Measurements from ENCODE around the gene ITGA2B. TPM values are rescaled to one million over a fixed set of nuclear protein-coding genes. Genes with fewer than 3 reads are reported as not detected.

Gene ITGA2B
- total and polyA plus RNA-seq, 10 of the 15 experiments (the other 5 are each of a cell fraction or from before 2014, with no cell fraction given): 0.04 to 0.51 (median 0.21) TPM; not detected in 1

DNA sequence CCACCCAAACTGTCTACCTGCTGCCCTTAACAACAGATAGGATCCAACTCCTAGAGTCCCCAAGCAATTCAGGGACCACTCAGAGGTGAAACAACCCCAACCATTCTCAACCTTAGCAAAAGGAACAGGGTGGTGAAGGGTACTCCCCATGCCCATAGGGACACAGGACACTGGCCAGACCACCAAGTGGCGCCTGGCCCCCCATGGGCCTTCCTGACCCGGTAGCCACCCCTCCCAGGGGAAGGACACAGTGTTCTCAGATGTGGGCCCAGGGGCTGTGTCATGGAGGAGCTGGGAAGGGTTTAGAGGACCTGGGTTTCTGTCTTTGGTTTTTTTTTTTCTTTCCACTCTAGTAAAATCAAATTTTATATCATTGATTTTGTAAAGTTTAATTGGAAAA, 55.1 kb downstream of the ITGA2B start:
- ATAC-seq: no peak
- no TSS peak for BruUV-seq (replicated peaks)
- DNase-seq (ENCODE audit: low read depth, low spot score): no peak
- ChIA-PET CTCF (interaction anchor here (0.8 to 9.1 kb wide), 4 partner anchors 12 to 133 kb away, joined by 3 to 154 read pairs (median 5); partner anchors contain the start of gene GRN), RAD21 (ENCODE audit: unreplicated experiment) (interaction anchor here (1.0 to 2.0 kb wide), 3 partner anchors 11 to 125 kb away, joined by 3 to 8 read pairs (median 3); no protein-coding TSS in a partner anchor), POLR2A (interaction anchor here (0.9 kb wide), 2 partner anchors 10 to 11 kb away, joined by 3 to 4 read pairs; partner anchors contain the start of gene GRN), SMC1A (ENCODE audit: uncharacterized antibody, unreplicated experiment) (interaction anchor here (1.0 to 1.6 kb wide), 3 partner anchors 14 to 189 kb away, joined by 3 to 5 read pairs (median 3); no protein-coding TSS in a partner anchor)
- Histone ChIP-seq H3K9ac (ENCODE audit: control insufficient read depth, insufficient read depth, low read length) (no peak overlapping the region), H3K27me3 (replicated peaks in 1 of 2; ENCODE audit: control insufficient read depth in 2 of 2, insufficient read depth in 2 of 2, low read length in 1 of 2) (no peaks in the 10 kb centered on the region), H4K20me1 (ENCODE audit: control insufficient read depth, insufficient read depth) (no peaks in the 10 kb centered on the region), H3K4me3 (no peak overlapping the region), H3K9me3 (replicated peaks; ENCODE audit: control insufficient read depth, insufficient read depth, low read length) (no peaks in the 10 kb centered on the region), H3K27ac (ENCODE audit: control insufficient read depth, insufficient read depth) (no peak overlapping the region), H2AFZ (ENCODE audit: control insufficient read depth, low read depth, low read length) (no peak overlapping the region), H3K79me2 (ENCODE audit: control insufficient read depth, insufficient read depth, low read length) (no peaks in the 10 kb centered on the region), H3K4me2 (ENCODE audit: control insufficient read depth, insufficient read depth) (no peak overlapping the region), H3K4me1 (ENCODE audit: control insufficient read depth, insufficient read depth, low read length) (peaks cover 6% of the 10 kb centered on the region), H3K36me3 (ENCODE audit: control insufficient read depth in 2 of 2, insufficient read depth in 2 of 2, low read length in 1 of 2) (no peaks in the 10 kb centered on the region)
- no peak for TF ChIP-seq SPI1 (IDR thresholded peaks at IDR 0.05; ENCODE audit: borderline replicate concordance, insufficient read depth, low read depth, low read length)
- TF ChIP-seq RELA (IDR thresholded peaks at IDR 0.05; ENCODE audit: borderline replicate concordance, partially characterized antibody): no peak
- TF ChIP-seq POU2F2 (IDR thresholded peaks at IDR 0.05; ENCODE audit: borderline replicate concordance, low read depth, low read length): no peak
- TF ChIP-seq, protein P1, sequence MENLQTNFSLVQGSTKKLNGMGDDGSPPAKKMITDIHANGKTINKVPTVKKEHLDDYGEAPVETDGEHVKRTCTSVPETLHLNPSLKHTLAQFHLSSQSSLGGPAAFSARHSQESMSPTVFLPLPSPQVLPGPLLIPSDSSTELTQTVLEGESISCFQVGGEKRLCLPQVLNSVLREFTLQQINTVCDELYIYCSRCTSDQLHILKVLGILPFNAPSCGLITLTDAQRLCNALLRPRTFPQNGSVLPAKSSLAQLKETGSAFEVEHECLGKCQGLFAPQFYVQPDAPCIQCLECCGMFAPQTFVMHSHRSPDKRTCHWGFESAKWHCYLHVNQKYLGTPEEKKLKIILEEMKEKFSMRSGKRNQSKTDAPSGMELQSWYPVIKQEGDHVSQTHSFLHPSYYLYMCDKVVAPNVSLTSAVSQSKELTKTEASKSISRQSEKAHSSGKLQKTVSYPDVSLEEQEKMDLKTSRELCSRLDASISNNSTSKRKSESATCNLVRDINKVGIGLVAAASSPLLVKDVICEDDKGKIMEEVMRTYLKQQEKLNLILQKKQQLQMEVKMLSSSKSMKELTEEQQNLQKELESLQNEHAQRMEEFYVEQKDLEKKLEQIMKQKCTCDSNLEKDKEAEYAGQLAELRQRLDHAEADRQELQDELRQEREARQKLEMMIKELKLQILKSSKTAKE (IDR thresholded peaks at IDR 0.05; ENCODE audit: low read depth, poor library complexity, severe bottlenecking): no peak
- TF ChIP-seq ZBED1 (IDR thresholded peaks at IDR 0.05; ENCODE audit: borderline replicate concordance): no peak
- no peak for TF ChIP-seq CBX3 (IDR thresholded peaks at IDR 0.05; ENCODE audit: borderline replicate concordance, low read depth)
- TF ChIP-seq HDGF (IDR thresholded peaks at IDR 0.05): no peak
- TF ChIP-seq RUNX3 (IDR thresholded peaks at IDR 0.05; ENCODE audit: low read length): no peak
- TF ChIP-seq POLR2A (IDR thresholded peaks at IDR 0.05; ENCODE audit: low read depth, low read length): no peak
- TF ChIP-seq, protein P2, sequence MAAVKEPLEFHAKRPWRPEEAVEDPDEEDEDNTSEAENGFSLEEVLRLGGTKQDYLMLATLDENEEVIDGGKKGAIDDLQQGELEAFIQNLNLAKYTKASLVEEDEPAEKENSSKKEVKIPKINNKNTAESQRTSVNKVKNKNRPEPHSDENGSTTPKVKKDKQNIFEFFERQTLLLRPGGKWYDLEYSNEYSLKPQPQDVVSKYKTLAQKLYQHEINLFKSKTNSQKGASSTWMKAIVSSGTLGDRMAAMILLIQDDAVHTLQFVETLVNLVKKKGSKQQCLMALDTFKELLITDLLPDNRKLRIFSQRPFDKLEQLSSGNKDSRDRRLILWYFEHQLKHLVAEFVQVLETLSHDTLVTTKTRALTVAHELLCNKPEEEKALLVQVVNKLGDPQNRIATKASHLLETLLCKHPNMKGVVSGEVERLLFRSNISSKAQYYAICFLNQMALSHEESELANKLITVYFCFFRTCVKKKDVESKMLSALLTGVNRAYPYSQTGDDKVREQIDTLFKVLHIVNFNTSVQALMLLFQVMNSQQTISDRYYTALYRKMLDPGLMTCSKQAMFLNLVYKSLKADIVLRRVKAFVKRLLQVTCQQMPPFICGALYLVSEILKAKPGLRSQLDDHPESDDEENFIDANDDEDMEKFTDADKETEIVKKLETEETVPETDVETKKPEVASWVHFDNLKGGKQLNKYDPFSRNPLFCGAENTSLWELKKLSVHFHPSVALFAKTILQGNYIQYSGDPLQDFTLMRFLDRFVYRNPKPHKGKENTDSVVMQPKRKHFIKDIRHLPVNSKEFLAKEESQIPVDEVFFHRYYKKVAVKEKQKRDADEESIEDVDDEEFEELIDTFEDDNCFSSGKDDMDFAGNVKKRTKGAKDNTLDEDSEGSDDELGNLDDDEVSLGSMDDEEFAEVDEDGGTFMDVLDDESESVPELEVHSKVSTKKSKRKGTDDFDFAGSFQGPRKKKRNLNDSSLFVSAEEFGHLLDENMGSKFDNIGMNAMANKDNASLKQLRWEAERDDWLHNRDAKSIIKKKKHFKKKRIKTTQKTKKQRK (IDR thresholded peaks at IDR 0.05; ENCODE audit: low read depth, low read length): no peak
- no peak for TF ChIP-seq CBX5 (IDR thresholded peaks at IDR 0.05; ENCODE audit: low read depth)
- no peak for TF ChIP-seq SP1 (IDR thresholded peaks at IDR 0.05; ENCODE audit: low read depth, low read length)
- no peak for TF ChIP-seq NBN (IDR thresholded peaks at IDR 0.05)
- no peak for TF ChIP-seq HDAC2 (IDR thresholded peaks at IDR 0.05)
- no peak for TF ChIP-seq EED (IDR thresholded peaks at IDR 0.05; ENCODE audit: low read depth)
- TF ChIP-seq, protein P3, sequence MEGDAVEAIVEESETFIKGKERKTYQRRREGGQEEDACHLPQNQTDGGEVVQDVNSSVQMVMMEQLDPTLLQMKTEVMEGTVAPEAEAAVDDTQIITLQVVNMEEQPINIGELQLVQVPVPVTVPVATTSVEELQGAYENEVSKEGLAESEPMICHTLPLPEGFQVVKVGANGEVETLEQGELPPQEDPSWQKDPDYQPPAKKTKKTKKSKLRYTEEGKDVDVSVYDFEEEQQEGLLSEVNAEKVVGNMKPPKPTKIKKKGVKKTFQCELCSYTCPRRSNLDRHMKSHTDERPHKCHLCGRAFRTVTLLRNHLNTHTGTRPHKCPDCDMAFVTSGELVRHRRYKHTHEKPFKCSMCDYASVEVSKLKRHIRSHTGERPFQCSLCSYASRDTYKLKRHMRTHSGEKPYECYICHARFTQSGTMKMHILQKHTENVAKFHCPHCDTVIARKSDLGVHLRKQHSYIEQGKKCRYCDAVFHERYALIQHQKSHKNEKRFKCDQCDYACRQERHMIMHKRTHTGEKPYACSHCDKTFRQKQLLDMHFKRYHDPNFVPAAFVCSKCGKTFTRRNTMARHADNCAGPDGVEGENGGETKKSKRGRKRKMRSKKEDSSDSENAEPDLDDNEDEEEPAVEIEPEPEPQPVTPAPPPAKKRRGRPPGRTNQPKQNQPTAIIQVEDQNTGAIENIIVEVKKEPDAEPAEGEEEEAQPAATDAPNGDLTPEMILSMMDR (IDR thresholded peaks at IDR 0.05 in 2 of 3, conservative IDR thresholded peaks at IDR 0.05 in 1 of 3; ENCODE audit: control insufficient read depth in 2 of 3, extremely low read depth in 1 of 3, insufficient read depth in 1 of 3, low read depth in 3 of 3, low read length in 3 of 3): no peak
- no peak for TF ChIP-seq ATF7 (IDR thresholded peaks at IDR 0.05; ENCODE audit: low read depth)
- TF ChIP-seq ESRRA (IDR thresholded peaks at IDR 0.05; ENCODE audit: low read length): no peak
- TF ChIP-seq IKZF1 (conservative IDR thresholded peaks at IDR 0.05): no peak
- TF ChIP-seq STAT1 (conservative IDR thresholded peaks at IDR 0.05): no peak
- in situ Hi-C loops (cut with MboI): no loop called here
- intact Hi-C loops (cut with micrococcal nuclease; ENCODE audit: unreplicated experiment): no loop called here
- WGBS (ENCODE audit: insufficient coverage, insufficient replicate concordance, low lambda C conversion rate, missing lambda C conversion rate): 11% methylated on average over 2 of the region's 2 CpGs
- FAIRE-seq: no peak

All from GM12878 (cell line).